KMS-11 (cell line): ENCODE data around the gene DHX8.

Source experiments
- H2AFZ ChIP-seq: fragments of 200-600 bp; sonication (generic); 2 replicates; pipeline ENCODE4 v1.6.1; 2016; ENCODE audit warnings: antibody characterized with exemption, mixed run types, low read depth
- H3K27ac ChIP-seq: fragments of 200-600 bp; sonication (generic); 2 replicates; pipeline ENCODE4 v1.6.1; 2016; ENCODE audit warnings: mild to moderate bottlenecking, mixed run types
- H3K27me3 ChIP-seq: fragments of 200-600 bp; sonication (generic); 2 replicates; pipeline ENCODE4 v1.6.1; 2017; ENCODE audit warnings: mild to moderate bottlenecking, low read depth, mixed run types, moderate library complexity; ENCODE audit not compliant: insufficient read depth
- H3K36me3 ChIP-seq: fragments of 200-600 bp; sonication (generic); 2 replicates; pipeline ENCODE4 v1.6.1; 2017; ENCODE audit warnings: mild to moderate bottlenecking, mixed run types; ENCODE audit not compliant: insufficient read depth
- H3K4me1 ChIP-seq: fragments of 200-600 bp; sonication (generic); 2 replicates; pipeline ENCODE4 v1.6.1; 2016; ENCODE audit warnings: mild to moderate bottlenecking, low read depth, mixed run types; ENCODE audit not compliant: poor library complexity, severe bottlenecking
- H3K4me2 ChIP-seq: fragments of 200-600 bp; sonication (generic); 2 replicates; pipeline ENCODE4 v1.7.0; 2016; ENCODE audit warnings: mild to moderate bottlenecking, mixed run types
- H3K4me3 ChIP-seq: fragments of 200-600 bp; sonication (generic); IDR thresholded peaks from 2 replicates; pipeline ENCODE4 v1.6.1; 2017; ENCODE audit warnings: low read depth, low read length, mixed read lengths; ENCODE audit not compliant: insufficient read depth
- H3K79me2 ChIP-seq: fragments of 200-600 bp; sonication (generic); 2 replicates; pipeline ENCODE4 v1.6.1; 2016; ENCODE audit warnings: low read depth, mixed run types; ENCODE audit not compliant: insufficient read depth
- H3K9ac ChIP-seq: fragments of 200-600 bp; sonication (generic); 2 replicates; pipeline ENCODE4 v1.6.1; 2016; ENCODE audit warnings: mild to moderate bottlenecking, mixed run types
- H4K20me1 ChIP-seq: fragments of 200-600 bp; sonication (generic); 2 replicates; pipeline ENCODE4 v1.6.1; 2016; ENCODE audit warnings: mild to moderate bottlenecking, mixed run types; ENCODE audit not compliant: insufficient read depth
- CTCF ChIP-seq: fragments of 200-600 bp; sonication (generic); conservative IDR thresholded peaks from 2 replicates; pipeline ENCODE4 v1.6.1; 2017; ENCODE audit warnings: low read depth, mild to moderate bottlenecking, antibody characterized with exemption, low read length, moderate library complexity, mixed read lengths

DHX8 gene

GRCh38 chr17:43533699-43534098, 49.9 kb downstream of the DHX8 start:
- H4K20me1 ChIP-seq = no peaks in the 10 kb centered on the region
- no peak overlapping the region for H3K4me3 ChIP-seq
- H2AFZ ChIP-seq = no peak overlapping the region
- no peaks in the 10 kb centered on the region for H3K36me3 ChIP-seq
- no peaks in the 10 kb centered on the region for H3K27me3 ChIP-seq
- H3K4me2 ChIP-seq = no peak overlapping the region
- no peak overlapping the region for H3K27ac ChIP-seq
- no peak for TF ChIP-seq CTCF
- no peaks in the 10 kb centered on the region for H3K4me1 ChIP-seq
- no peaks in the 10 kb centered on the region for H3K79me2 ChIP-seq
- no peak overlapping the region for H3K9ac ChIP-seq

GRCh38 chr17:43534909-43535308, 51.1 kb downstream of the DHX8 start:
- H3K27ac ChIP-seq = no peak overlapping the region
- H2AFZ ChIP-seq = no peak overlapping the region
- H3K4me1 ChIP-seq = no peaks in the 10 kb centered on the region
- H3K79me2 ChIP-seq = no peaks in the 10 kb centered on the region
- H3K4me2 ChIP-seq = no peak overlapping the region
- no peak overlapping the region for H3K4me3 ChIP-seq
- H4K20me1 ChIP-seq = no peaks in the 10 kb centered on the region
- no peaks in the 10 kb centered on the region for H3K27me3 ChIP-seq
- no peaks in the 10 kb centered on the region for H3K36me3 ChIP-seq
- no peak overlapping the region for H3K9ac ChIP-seq
- TF ChIP-seq CTCF = no peak

- Histone ChIP-seq H3K27me3 (no peaks in the 10 kb centered on the region), H3K27ac (no peak overlapping the region), H3K4me2 (no peak overlapping the region), H4K20me1 (no peaks in the 10 kb centered on the region), H2AFZ (no peak overlapping the region), H3K4me1 (no peaks in the 10 kb centered on the region), H3K9ac (no peak overlapping the region), H3K4me3 (no peak overlapping the region), H3K36me3 (no peaks in the 10 kb centered on the region), H3K79me2 (no peaks in the 10 kb centered on the region)
- TF ChIP-seq CTCF = no peak
Observed at GRCh38 chr17:43536236-43536992, 52.6 kb downstream of the DHX8 start.

GRCh38 chr17:43540821-43541674, 57.3 kb downstream of the DHX8 start:
- no peak overlapping the region for H3K27ac ChIP-seq
- no peaks in the 10 kb centered on the region for H4K20me1 ChIP-seq
- H3K4me2 ChIP-seq = no peak overlapping the region
- no peak overlapping the region for H2AFZ ChIP-seq
- no peaks in the 10 kb centered on the region; the same call in 1 of the 2 replicates for H3K79me2 ChIP-seq
- no peaks in the 10 kb centered on the region for H3K36me3 ChIP-seq
- TF ChIP-seq CTCF = no peak
- H3K27me3 ChIP-seq = no peaks in the 10 kb centered on the region
- no peak overlapping the region for H3K4me3 ChIP-seq
- H3K9ac ChIP-seq = no peak overlapping the region
- peaks cover 8% of the 10 kb centered on the region for H3K4me1 ChIP-seq
